ENCODE data around the gene SLC31A2. TPM values are rescaled to one million over a fixed set of nuclear protein-coding genes. Genes with fewer than 3 reads are reported as not detected.
A peak's percentile ranks its signal among the peaks of the same experiment; 100 is the strongest.

SLC31A2 gene
- total RNA-seq, 1 donor = 24.6 TPM

DNA sequence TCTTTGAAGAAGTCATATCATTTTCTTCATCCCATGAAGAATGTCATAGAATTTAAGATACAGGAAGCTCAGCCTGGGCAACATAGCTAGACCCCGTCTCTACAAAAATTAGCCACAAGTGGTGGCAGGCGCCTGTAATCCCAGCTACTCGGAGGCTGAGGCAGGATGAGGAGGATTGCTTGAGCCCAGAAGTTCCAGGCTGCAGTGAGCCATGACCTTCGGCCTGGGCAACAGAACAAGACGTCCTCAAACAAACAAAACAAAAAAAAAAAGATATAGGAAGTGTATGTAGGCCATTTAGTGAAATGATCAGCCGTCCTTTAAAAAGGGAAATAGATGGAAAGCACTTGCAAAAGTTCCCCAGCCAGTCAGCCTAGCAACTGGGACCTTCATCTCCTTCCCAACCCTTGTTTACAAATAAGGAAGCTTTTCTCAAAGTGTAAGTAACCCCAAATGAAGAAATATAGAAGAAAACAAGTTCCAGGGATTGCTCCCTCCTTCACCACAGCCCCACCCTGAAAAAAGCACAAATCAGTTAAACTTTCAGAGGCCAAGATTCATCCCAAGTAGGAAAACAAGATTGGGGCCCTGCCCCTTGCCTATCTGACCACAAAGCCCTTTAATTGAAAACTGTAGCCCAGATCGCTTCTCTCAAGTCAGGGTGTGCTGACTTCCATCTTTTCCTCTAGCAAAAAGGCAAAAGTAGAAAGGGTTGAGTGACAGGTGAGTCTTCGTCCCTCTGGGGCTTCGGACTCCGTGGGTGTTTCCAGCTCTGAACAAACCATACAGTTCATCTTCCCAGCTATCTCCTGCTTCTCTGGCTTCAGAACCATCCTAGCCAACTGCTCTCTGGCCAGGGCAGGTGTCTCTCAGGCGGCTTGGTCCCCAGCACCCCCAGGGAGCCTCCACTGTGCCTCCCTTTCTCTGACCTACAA lies 1.2 kb downstream of the SLC31A2 start:
- Histone ChIP-seq H3K4me2 (ENCODE audit: insufficient read depth, low read length) (peak overlapping the region; percentile 95), H4K20me1 (ENCODE audit: insufficient read depth, low read length) (no peaks in the 10 kb centered on the region), H3K9me3 (ENCODE audit: low read depth, low read length) (no peaks in the 10 kb centered on the region), H2AFZ (ENCODE audit: low read length) (peak overlapping the region; percentile 78), H3K79me2 (ENCODE audit: insufficient read depth, low read length) (peaks cover 43% of the 10 kb centered on the region), H3K27me3 (ENCODE audit: insufficient read depth, low read length) (no peaks in the 10 kb centered on the region), H3K27ac (ENCODE audit: low read depth, low read length) (peak overlapping the region; percentile 60), H3K36me3 (ENCODE audit: insufficient read depth, low read length) (no peaks in the 10 kb centered on the region), H3K4me1 (ENCODE audit: insufficient read depth, low read length) (peaks cover 30% of the 10 kb centered on the region), H3K4me3 (ENCODE audit: insufficient read depth, low read length) (peak overlapping the region; percentile 92)
- no peak for TF ChIP-seq CTCF (IDR thresholded peaks at IDR 0.05; ENCODE audit: extremely low read depth, low read depth, low read length)
- DNase-seq (ENCODE audit: insufficient read length, low spot score, missing footprints) = no peak

DNA sequence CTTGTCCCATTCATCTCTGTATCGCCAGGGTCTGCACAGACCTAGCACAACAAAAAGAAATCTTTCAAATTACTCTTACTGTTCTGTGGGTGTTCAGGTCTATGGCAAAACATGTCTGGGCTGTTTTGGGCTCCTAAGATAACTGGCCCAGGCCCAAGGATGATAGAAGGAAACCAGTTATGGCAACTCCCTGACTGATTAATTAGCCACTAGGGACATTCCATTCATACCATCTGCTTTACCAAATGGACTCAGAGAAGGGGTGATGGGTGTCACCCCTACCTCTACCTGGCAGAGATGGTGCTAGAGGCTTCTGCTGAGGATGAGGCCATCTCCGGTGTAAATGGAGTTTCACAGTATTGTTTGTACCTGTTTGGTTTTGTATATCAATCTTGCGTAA lies 1.9 kb downstream of the SLC31A2 start:
- Histone ChIP-seq H3K4me1 (ENCODE audit: insufficient read depth, low read length) (peaks cover 30% of the 10 kb centered on the region), H3K27ac (ENCODE audit: low read depth, low read length) (no peak overlapping the region), H3K36me3 (ENCODE audit: insufficient read depth, low read length) (peaks cover 4% of the 10 kb centered on the region), H3K4me3 (ENCODE audit: insufficient read depth, low read length) (no peak overlapping the region), H3K4me2 (ENCODE audit: insufficient read depth, low read length) (peak overlapping the region; percentile 23), H3K79me2 (ENCODE audit: insufficient read depth, low read length) (peaks cover 46% of the 10 kb centered on the region), H3K9me3 (ENCODE audit: low read depth, low read length) (no peaks in the 10 kb centered on the region), H4K20me1 (ENCODE audit: insufficient read depth, low read length) (no peaks in the 10 kb centered on the region), H2AFZ (ENCODE audit: low read length) (no peak overlapping the region), H3K27me3 (ENCODE audit: insufficient read depth, low read length) (no peaks in the 10 kb centered on the region)
- DNase-seq (ENCODE audit: insufficient read length, low spot score, missing footprints) = no peak
- no peak for TF ChIP-seq CTCF (IDR thresholded peaks at IDR 0.05; ENCODE audit: extremely low read depth, low read depth, low read length)

DNA sequence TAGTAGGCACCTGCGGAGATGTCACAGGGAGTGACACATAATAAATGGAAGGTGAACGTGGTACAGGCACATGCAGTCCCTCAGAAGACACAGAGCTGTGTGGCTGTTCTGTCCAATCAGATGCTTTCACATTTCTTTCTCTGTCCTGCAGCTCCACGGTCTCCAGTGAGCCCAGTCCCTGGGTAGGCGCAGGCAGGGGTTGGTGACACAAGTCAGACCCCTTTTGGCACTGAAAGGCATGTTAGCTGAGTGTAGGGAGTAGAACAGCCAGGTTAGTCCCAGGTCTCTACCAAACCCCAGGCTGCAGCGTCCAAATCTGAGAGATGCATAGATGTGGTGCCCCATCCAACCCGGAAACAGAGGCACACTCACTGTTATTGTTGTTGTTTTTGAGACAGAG lies 2.8 kb downstream of the SLC31A2 start:
- H2AFZ ChIP-seq (ENCODE audit: low read length) = no peak overlapping the region
- DNase-seq (ENCODE audit: insufficient read length, low spot score, missing footprints) = no peak
- peaks cover 46% of the 10 kb centered on the region for H3K79me2 ChIP-seq (ENCODE audit: insufficient read depth, low read length)
- H3K4me1 ChIP-seq (ENCODE audit: insufficient read depth, low read length) = peaks cover 30% of the 10 kb centered on the region
- H4K20me1 ChIP-seq (ENCODE audit: insufficient read depth, low read length) = no peaks in the 10 kb centered on the region
- H3K27me3 ChIP-seq (ENCODE audit: insufficient read depth, low read length) = no peaks in the 10 kb centered on the region
- no peaks in the 10 kb centered on the region for H3K9me3 ChIP-seq (ENCODE audit: low read depth, low read length)
- no peak overlapping the region for H3K4me3 ChIP-seq (ENCODE audit: insufficient read depth, low read length)
- TF ChIP-seq CTCF (IDR thresholded peaks at IDR 0.05; ENCODE audit: extremely low read depth, low read depth, low read length) = no peak
- no peak overlapping the region for H3K4me2 ChIP-seq (ENCODE audit: insufficient read depth, low read length)
- peaks cover 13% of the 10 kb centered on the region for H3K36me3 ChIP-seq (ENCODE audit: insufficient read depth, low read length)
- H3K27ac ChIP-seq (ENCODE audit: low read depth, low read length) = no peak overlapping the region

DNA sequence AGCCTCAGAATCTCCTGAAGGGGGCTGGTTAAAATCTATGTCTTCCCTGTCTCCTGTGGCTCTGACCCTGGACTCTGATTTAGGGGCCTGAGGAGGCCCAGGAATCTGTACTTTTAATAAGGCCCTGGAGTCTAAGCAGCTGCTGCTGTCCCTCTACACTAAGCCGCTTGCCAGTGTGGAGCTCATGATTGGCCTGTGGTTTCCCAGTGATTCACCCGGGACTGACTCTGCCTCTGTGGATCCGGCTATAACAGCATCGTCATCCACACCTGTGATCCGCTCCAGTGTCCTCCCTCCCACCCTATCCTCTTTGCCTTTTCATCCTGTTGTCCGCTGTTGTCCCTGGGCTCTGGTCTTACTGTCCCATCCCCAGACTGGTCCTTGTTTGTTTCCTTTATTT lies 3.7 kb downstream of the SLC31A2 start:
- Histone ChIP-seq H3K4me1 (ENCODE audit: insufficient read depth, low read length) (peaks cover 30% of the 10 kb centered on the region), H3K27me3 (ENCODE audit: insufficient read depth, low read length) (no peaks in the 10 kb centered on the region), H3K36me3 (ENCODE audit: insufficient read depth, low read length) (peaks cover 19% of the 10 kb centered on the region), H4K20me1 (ENCODE audit: insufficient read depth, low read length) (no peaks in the 10 kb centered on the region), H3K4me2 (ENCODE audit: insufficient read depth, low read length) (peak overlapping the region; percentile 46), H3K4me3 (ENCODE audit: insufficient read depth, low read length) (no peak overlapping the region), H3K79me2 (ENCODE audit: insufficient read depth, low read length) (peaks cover 46% of the 10 kb centered on the region), H3K27ac (ENCODE audit: low read depth, low read length) (peak overlapping the region; percentile 48), H2AFZ (ENCODE audit: low read length) (peak overlapping the region; percentile 57), H3K9me3 (ENCODE audit: low read depth, low read length) (no peaks in the 10 kb centered on the region)
- no peak for TF ChIP-seq CTCF (IDR thresholded peaks at IDR 0.05; ENCODE audit: extremely low read depth, low read depth, low read length)
- DNase-seq (ENCODE audit: insufficient read length, low spot score, missing footprints) = peak; percentile 98

Measured in osteoblast (primary cell).